HG03066 (cell line): ENCODE data around the gene DALRD3.

Experiments used
- ATAC-seq: cut with Tn5 transposase; IDR thresholded peaks from one replicate; pipeline ENCODE4 v1.9.1; 2021; ENCODE audit warnings: low read depth; ENCODE audit not compliant: unreplicated experiment

DALRD3 gene

GRCh38 chr3:48984663-48985062, 33.7 kb downstream of the DALRD3 start:
- ATAC-seq: no peak

- no peak for ATAC-seq
These were observed 35.3 kb downstream of the DALRD3 start for GRCh38 chr3:48983096-48983495.

- no peak for ATAC-seq
These were observed 35.7 kb downstream of the DALRD3 start for GRCh38 chr3:48982686-48983085.

GRCh38 chr3:48982016-48982415, 36.4 kb downstream of the DALRD3 start:
- ATAC-seq: no peak

- no peak for ATAC-seq
These were observed 38.1 kb downstream of the DALRD3 start for GRCh38 chr3:48980295-48980694.

GRCh38 chr3:48979451-48979850, 38.9 kb downstream of the DALRD3 start:
- ATAC-seq: no peak

GRCh38 chr3:48974076-48974864, 44.1 kb downstream of the DALRD3 start:
- no peak for ATAC-seq

- no peak for ATAC-seq
These were observed 47.8 kb downstream of the DALRD3 start for GRCh38 chr3:48970586-48970985.

- no peak for ATAC-seq
These were observed 51.5 kb downstream of the DALRD3 start for GRCh38 chr3:48966876-48967361.

GRCh38 chr3:48966367-48966766, 52.0 kb downstream of the DALRD3 start:
- ATAC-seq: no peak
